T-helper 22 cell (primary cell): ENCODE results near the gene UBTF.
"Not testable (repeated sequence)": the region's sequence is repeated elsewhere in the genome, so short reads cannot be mapped to it uniquely, and the experiment has no call there.

ENCODE experiments used
- DNase-seq: peaks from one replicate; pipeline ENCODE4 v3.0.0-alpha.2; 2020; ENCODE audit warnings: low read depth

UBTF gene

GRCh38 chr17:44247876-44248736, 28.6 kb upstream of the UBTF start:
- DNase-seq, result no peak

GRCh38 chr17:44247440-44247841, 28.0 kb upstream of the UBTF start:
- DNase-seq, result no peak

DNA sequence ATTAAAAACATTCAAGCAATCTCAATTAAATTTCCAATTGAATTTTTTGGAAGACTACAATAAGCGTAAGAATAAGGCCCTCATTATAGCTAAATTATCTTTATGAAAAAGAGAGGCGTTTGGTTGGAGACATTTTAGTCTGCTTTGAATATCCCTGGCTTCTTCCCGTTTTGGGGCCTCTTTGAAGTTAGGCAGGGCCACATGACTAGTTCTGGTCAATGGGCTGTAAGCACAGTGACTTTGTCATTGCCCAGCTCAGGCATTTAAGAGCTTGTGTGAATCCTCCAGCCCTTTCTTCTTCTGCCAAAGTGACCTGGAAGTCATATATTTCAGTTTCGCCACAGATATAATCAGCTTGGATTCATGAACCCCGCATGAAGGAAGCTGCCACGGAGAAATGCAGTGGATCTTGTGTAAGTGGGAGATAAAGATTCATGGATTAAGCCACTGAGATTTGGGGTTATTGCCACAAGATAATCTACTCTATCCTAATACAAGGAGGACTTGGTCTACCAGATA, 21.7 kb upstream of the UBTF start:
- DNase-seq, result no peak

DNA sequence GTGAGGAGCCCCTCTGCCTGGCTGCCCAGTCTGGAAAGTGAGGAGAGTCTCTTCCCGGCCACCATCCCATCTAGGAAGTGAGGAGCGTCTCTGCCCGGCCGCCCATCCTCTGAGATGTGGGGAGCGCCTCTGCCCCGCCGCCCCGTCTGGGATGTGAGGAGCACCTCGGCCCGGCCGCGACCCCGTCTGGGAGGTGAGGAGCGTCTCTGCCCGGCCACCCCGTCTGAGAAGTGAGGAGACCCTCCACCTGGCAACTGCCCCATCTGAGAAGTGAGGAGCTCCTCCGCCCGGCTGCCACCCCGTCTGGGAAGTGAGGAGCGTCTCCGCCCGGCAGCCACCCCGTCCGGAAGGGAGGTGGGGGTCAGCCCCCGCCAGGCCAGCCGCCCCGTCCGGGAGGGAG, 18.4 kb upstream of the UBTF start:
- DNase-seq, result not testable (repeated sequence)

- no peak for DNase-seq
Measured at GRCh38 chr17:44236444-44236991, 17.0 kb upstream of the UBTF start.

- no peak for DNase-seq
Measured at GRCh38 chr17:44235583-44235936, 16.1 kb upstream of the UBTF start.

GRCh38 chr17:44233582-44233981, 14.1 kb upstream of the UBTF start:
- DNase-seq, result no peak

- no peak for DNase-seq
Measured at GRCh38 chr17:44232061-44232460, 12.6 kb upstream of the UBTF start.

- no peak for DNase-seq
Measured at GRCh38 chr17:44230140-44230539, 10.7 kb upstream of the UBTF start.

- no peak for DNase-seq
Measured at GRCh38 chr17:44229090-44229489, 9.6 kb upstream of the UBTF start.

DNA sequence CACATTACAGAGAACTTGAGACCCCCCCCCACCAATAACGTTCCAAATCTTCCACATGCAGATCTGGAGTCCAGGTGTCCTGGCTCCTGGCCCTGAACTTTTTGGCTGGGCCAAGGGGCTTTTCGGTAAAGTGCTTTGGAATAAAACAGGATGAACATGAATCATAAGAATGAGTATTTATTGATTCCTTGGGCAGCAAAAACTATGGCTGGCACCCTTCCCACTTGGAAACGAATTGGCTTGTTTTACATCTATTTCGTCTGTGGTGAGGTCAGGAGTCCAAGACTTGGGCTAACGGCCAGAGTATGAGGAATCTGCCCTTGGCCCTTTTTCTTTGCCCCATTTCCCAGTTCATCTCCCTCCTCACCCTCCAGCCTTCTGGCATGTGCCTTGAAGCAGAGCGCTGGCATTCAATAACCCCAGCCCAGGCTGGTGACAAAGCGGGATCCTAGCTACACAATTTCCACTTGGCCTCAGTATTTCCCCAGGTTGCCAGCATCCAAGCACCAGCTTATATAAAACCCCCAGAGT, 4.1 kb upstream of the UBTF start:
- DNase-seq, result no peak

DNA sequence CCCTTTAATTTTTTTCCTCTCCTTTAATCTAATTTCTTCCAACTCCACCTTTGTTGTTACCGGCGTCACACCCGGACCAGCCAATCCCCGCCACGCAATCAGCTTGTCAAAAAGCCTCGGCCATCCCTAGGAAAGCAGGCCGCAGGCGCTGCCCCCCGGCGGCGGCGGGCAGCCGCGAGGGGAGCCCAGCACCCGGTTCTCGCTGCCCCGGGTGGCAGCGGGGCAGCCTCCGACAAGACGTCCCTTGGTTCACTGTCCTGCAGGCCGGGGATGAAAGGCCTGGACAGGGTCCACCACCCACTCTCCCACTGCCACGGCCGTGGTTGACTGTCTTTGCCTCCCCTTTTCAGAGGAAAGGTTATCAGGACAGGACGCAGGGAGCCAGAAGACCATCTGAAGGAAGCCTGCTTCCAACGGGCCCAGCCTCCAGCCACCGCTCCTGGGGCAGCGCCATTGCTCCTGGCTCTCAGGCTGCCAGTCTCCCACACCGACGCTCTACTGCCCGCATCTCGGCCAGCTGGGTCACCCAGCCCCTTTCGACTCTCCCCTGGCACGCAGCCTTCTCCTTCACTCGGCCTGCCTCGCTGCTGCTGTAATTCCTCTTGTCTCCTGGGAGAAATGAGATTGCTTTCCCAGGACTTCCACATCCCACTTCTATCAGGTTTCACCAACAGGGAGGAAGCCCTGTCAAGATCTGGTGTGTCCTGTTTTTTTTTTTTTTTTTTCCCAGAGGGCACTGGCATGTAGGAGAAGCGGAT, 2.8 kb upstream of the UBTF start:
- peak; percentile 41 for DNase-seq

GRCh38 chr17:44221862-44222111, 2.3 kb upstream of the UBTF start:
- no peak for DNase-seq

DNA sequence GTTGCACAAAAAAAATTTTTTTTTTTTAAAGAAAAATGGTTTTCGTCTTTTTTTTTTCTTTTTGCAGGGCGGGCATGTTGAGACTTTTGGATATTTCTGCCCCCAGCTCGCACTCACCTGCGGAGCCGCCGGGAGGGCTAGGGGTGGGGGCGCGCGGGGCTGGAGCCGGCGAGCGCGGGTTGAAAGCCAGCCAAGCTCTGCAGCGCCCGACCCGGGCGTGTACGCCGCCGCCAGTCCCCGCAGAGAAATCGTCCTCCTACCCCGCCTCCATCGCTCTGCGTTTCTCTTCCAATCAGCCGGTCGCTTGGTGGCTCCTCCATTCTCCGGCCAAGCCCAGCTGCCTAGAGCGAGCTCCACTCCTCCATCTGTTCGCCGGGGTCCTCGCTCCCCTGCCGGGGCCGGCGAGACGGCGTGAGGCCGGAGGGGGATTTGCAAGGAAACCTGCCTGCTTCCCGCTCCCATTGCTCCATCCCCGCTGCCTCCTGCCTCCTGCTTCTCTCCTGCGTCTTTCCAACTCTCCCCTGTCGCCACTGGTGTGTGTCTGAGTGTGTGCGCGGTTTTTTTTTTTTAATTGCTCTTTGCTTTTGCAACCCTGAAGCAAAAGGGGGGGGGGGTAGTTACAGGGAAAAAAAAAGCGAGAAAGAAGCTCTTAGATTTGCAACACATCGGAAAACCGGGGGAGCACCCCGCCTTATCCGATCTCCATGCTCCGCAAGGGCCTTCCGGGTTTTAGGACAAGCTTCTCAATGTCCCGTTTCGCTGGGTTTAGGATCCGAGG, 1.8 kb upstream of the UBTF start:
- peak; percentile 57 for DNase-seq

GRCh38 chr17:44220213-44221083, 973 bp upstream of the UBTF start:
- DNase-seq, result peak; percentile 38

- DNase-seq, result peak; percentile 56
Measured at GRCh38 chr17:44219108-44219615, 313 bp downstream of the UBTF start.

DNA sequence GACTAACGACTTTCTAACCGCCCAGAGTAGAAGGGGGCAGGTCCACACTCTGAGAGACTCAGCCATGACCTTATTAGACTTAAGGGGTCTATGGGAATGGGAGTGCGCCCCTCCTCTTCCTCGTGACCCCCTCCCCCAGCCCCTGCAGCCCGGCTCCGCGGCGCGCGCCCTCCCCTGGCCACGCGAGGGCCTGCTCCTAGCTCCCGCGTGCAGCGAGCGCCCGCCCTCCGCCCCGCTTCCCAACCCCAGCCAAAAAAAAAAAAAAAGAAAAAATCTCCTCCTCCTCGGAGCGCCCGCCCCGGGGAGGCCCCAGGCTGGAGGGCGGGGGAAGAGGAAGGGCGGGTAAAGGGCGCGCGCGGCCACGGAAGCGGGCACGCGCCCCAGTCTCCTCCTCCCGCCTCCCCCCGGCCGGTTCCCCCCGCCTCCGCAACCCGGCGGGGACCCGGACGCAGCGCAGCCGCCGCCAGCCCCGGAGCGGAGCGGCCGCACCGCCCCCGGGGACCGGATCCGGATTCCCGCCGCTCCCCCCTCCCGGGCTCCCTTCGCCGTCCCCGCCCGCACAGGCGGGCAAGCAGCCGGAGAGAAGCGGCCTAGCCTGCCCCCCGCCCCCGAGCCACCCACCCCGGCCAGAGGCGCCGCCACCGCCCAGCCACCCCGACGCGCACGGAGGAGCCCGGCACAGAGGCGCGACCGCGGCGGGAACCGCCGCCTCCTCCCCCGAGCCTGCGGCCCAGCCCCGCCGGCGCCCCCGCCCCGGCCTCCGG, 949 bp downstream of the UBTF start:
- peak; percentile 80 for DNase-seq

- no peak for DNase-seq
Measured at GRCh38 chr17:44217738-44218343, 1.6 kb downstream of the UBTF start.

DNA sequence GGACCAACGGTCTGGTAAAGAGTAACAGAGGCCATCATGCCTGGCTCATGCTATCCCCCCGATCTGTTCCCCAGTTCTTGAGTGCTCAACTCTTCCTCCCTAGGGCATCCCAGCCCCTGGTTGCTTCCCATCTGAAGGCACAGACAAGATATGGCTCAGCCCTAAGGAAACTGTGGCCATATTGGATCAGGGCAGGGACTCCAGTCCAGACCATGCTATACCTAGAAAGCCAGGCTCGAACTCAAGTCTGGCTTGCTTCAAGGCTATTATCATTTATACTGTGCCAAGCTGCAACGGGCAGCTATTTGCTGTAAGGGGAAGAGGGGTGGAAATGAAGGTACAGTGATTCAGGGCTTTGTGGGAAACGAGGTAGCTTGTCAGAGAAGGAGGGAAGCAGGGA, 2.8 kb downstream of the UBTF start:
- DNase-seq, result no peak

DNA sequence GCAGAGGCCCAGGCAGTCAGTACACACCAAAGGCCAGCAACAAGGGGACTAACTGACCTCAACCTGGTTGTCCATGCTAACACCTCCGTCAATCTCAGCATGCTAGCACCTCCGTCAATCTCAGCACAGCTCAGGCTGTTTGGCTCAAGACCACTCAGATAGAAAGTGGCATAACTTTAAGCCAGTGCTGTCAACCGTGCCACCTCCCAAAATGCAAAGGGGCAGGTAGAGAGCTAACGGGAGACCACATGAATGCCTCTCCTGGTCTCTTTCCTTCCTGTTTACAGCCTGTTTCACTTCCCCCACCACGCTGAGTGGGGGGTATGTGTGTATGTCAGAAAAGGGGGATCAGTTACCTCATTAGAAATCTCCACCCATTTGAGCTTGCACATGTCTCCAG, 3.3 kb downstream of the UBTF start:
- DNase-seq, result no peak
